Measurements from ENCODE around the gene PRPF19.

GRCh38 chr11:60872124-60872960 is 34.0 kb downstream of the PRPF19 start:
- no peak for TF ChIP-seq CTCF (IDR thresholded peaks at IDR 0.05)
- TF ChIP-seq POLR2A (IDR thresholded peaks at IDR 0.05), result no peak

Data from gastroesophageal sphincter (tissue), 3 donors.